IMR-90 (cell line): ENCODE results near the gene HBM.

Experiments
- CTCF ChIP-seq: conservative IDR thresholded peaks from 2 replicates; pipeline ENCODE4 v1.5.1; 2012; ENCODE audit warnings: mild to moderate bottlenecking, low read depth, low read length, improper control_type of control experiment
- MAZ ChIP-seq: IDR thresholded peaks from 2 replicates; pipeline ENCODE4 v1.6.1; 2012; ENCODE audit warnings: low read depth, mild to moderate bottlenecking, low read length, improper control_type of control experiment, moderate library complexity, borderline replicate concordance
- NFE2L2 ChIP-seq: fragments of 150-350 bp; IDR thresholded peaks from 2 replicates; pipeline ENCODE4 v1.6.1; 2016; ENCODE audit warnings: low read depth, mild to moderate bottlenecking, low read length
- RAD21 ChIP-seq: IDR thresholded peaks from 2 replicates; pipeline ENCODE4 v1.6.1; 2012; ENCODE audit warnings: low read length, improper control_type of control experiment
- TF ChIP-seq, protein P1 (sequence below): fragments of 150-350 bp; IDR thresholded peaks from 2 replicates; pipeline ENCODE4 v1.6.1; 2017; ENCODE audit warnings: mild to moderate bottlenecking, antibody characterized with exemption, low read length, low read depth

GRCh38 chr16:130533-131173 lies 35.1 kb upstream of the HBM start:
- TF ChIP-seq CTCF: no peak
- no peak for TF ChIP-seq NFE2L2
- no peak for TF ChIP-seq RAD21
- no peak for TF ChIP-seq MAZ
- TF ChIP-seq, protein P1, sequence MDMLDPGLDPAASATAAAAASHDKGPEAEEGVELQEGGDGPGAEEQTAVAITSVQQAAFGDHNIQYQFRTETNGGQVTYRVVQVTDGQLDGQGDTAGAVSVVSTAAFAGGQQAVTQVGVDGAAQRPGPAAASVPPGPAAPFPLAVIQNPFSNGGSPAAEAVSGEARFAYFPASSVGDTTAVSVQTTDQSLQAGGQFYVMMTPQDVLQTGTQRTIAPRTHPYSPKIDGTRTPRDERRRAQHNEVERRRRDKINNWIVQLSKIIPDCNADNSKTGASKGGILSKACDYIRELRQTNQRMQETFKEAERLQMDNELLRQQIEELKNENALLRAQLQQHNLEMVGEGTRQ: no peak
